ENCODE measurements around the gene ENO3. TPM values are rescaled to one million over a fixed set of nuclear protein-coding genes. Genes with fewer than 3 reads are reported as not detected.

ENO3 gene
- total RNA-seq, 2 experiments from 2014 or later, result 26.5 to 26.8 TPM

- intact Hi-C loops (cut with micrococcal nuclease), result loop anchor here (1.0 to 5.0 kb wide), 3 partner anchors 20 to 64 kb away; partner anchors contain the start of genes PFN1, RNF167 and SLC25A11
- CTCF ChIA-PET, result interaction anchor here (0.6 to 3.1 kb wide), 12 partner anchors 13 to 402 kb away, joined by 3 to 12 read pairs (median 4); partner anchors contain the start of genes CAMTA2, ENO3, RNF167 and SLC25A11
- peak; percentile 96 for DNase-seq
- H3K27me3 Mint-ChIP-seq, result no peaks in the 10 kb centered on the region
- peaks cover 3% of the 10 kb centered on the region for H3K9me3 Mint-ChIP-seq
- H3K27ac Mint-ChIP-seq, result no peak within 1 kb of the TSS
- POLR2A ChIA-PET, result interaction anchor here (0.6 to 10.7 kb wide), 9 partner anchors 13 to 264 kb away, joined by 3 to 346 read pairs (median 4); partner anchors contain the start of genes CAMTA2, ENO3, INCA1 and KIF1C
- peaks cover 37% of the 10 kb centered on the region for H3K4me1 Mint-ChIP-seq (ENCODE audit: low read depth)
- no peak within 1 kb of the TSS for H3K4me3 Mint-ChIP-seq
- peaks cover 29% of the 10 kb centered on the region for H3K36me3 Mint-ChIP-seq
Observed at GRCh38 chr17:4967539-4968485, 16.9 kb downstream of the ENO3 start, which contains the start of gene SPAG7. Gene SPAG7 (minus strand): TSS chr17:4967817. CDS start chr17:4967804, 13 bp downstream.

GRCh38 chr17:4968486-4969046, 17.6 kb downstream of the ENO3 start:
- peaks cover 37% of the 10 kb centered on the region for H3K4me1 Mint-ChIP-seq (ENCODE audit: low read depth)
- ChIA-PET POLR2A (interaction anchor here (0.7 to 10.7 kb wide), 8 partner anchors 12 to 110 kb away, joined by 3 to 346 read pairs (median 4); partner anchors contain the start of genes C17orf107, CAMTA2, CHRNE and ENO3), CTCF (interaction anchor here (0.6 to 3.1 kb wide), 8 partner anchors 12 to 94 kb away, joined by 3 to 21 read pairs (median 4); partner anchors contain the start of gene CAMTA2)
- no peak overlapping the region for H3K4me3 Mint-ChIP-seq
- H3K9me3 Mint-ChIP-seq, result peaks cover 3% of the 10 kb centered on the region
- H3K27me3 Mint-ChIP-seq, result no peaks in the 10 kb centered on the region
- intact Hi-C loops (cut with micrococcal nuclease), result loop anchor here (1.0 to 5.0 kb wide), 4 partner anchors 19 to 64 kb away; partner anchors contain the start of genes CAMTA2, INCA1 and KIF1C
- H3K36me3 Mint-ChIP-seq, result peaks cover 32% of the 10 kb centered on the region
- H3K27ac Mint-ChIP-seq, result no peak overlapping the region
- DNase-seq, result peak; percentile 58

- no peak overlapping the region for H3K27ac Mint-ChIP-seq
- no peak overlapping the region for H3K4me3 Mint-ChIP-seq
- no peak for DNase-seq
- peaks cover 34% of the 10 kb centered on the region for H3K36me3 Mint-ChIP-seq
- ChIA-PET POLR2A (interaction anchor here (0.7 to 10.7 kb wide), 11 partner anchors 11 to 179 kb away, joined by 3 to 346 read pairs (median 4); partner anchors contain the start of genes C17orf107, CAMTA2, CHRNE and ENO3), CTCF (interaction anchor here (0.9 to 3.1 kb wide), 7 partner anchors 11 to 93 kb away, joined by 3 to 21 read pairs (median 4); partner anchors contain the start of gene CAMTA2)
- peaks cover 3% of the 10 kb centered on the region for H3K9me3 Mint-ChIP-seq
- intact Hi-C loops (cut with micrococcal nuclease), result loop anchor here (1.0 to 5.0 kb wide), 4 partner anchors 18 to 63 kb away; partner anchors contain the start of genes CAMTA2, INCA1 and KIF1C
- H3K4me1 Mint-ChIP-seq (ENCODE audit: low read depth), result peaks cover 37% of the 10 kb centered on the region
- H3K27me3 Mint-ChIP-seq, result no peaks in the 10 kb centered on the region
Observed at GRCh38 chr17:4969047-4969550, 18.2 kb downstream of the ENO3 start.

GRCh38 chr17:4969551-4970173, 18.7 kb downstream of the ENO3 start:
- H3K36me3 Mint-ChIP-seq, result peaks cover 37% of the 10 kb centered on the region
- no peak overlapping the region for H3K4me3 Mint-ChIP-seq
- intact Hi-C loops (cut with micrococcal nuclease), result loop anchor here (1.0 to 5.0 kb wide), 4 partner anchors 18 to 63 kb away; partner anchors contain the start of genes CAMTA2, INCA1 and KIF1C
- ChIA-PET CTCF (interaction anchor here (0.7 to 3.1 kb wide), 9 partner anchors 9 to 179 kb away, joined by 3 to 21 read pairs (median 4); partner anchors contain the start of gene CAMTA2), POLR2A (interaction anchor here (0.7 to 10.7 kb wide), 10 partner anchors 11 to 180 kb away, joined by 3 to 346 read pairs (median 4); partner anchors contain the start of genes C17orf107, CAMTA2, CHRNE and ENO3)
- peak; percentile 73 for DNase-seq
- no peak overlapping the region for H3K27ac Mint-ChIP-seq
- peaks cover 3% of the 10 kb centered on the region for H3K9me3 Mint-ChIP-seq
- H3K4me1 Mint-ChIP-seq (ENCODE audit: low read depth), result peaks cover 37% of the 10 kb centered on the region
- H3K27me3 Mint-ChIP-seq, result no peaks in the 10 kb centered on the region

- Mint-ChIP-seq H3K4me3 (no peak overlapping the region), H3K4me1 (ENCODE audit: low read depth) (peaks cover 33% of the 10 kb centered on the region), H3K36me3 (peaks cover 34% of the 10 kb centered on the region), H3K27me3 (no peaks in the 10 kb centered on the region), H3K9me3 (peaks cover 3% of the 10 kb centered on the region), H3K27ac (no peak overlapping the region)
- DNase-seq, result no peak
- CTCF ChIA-PET, result interaction anchor here (0.7 to 3.1 kb wide), 8 partner anchors 8 to 180 kb away, joined by 3 to 21 read pairs (median 4); partner anchors contain the start of gene CAMTA2
- intact Hi-C loops (cut with micrococcal nuclease), result no loop called here
- POLR2A ChIA-PET, result interaction anchor here (1.0 to 10.7 kb wide), 7 partner anchors 10 to 109 kb away, joined by 3 to 346 read pairs (median 9); partner anchors contain the start of genes CAMTA2, ENO3, INCA1 and KIF1C
Observed at GRCh38 chr17:4970273-4970672, 19.4 kb downstream of the ENO3 start.

GRCh38 chr17:4971826-4972225, 20.9 kb downstream of the ENO3 start:
- Mint-ChIP-seq H3K4me3 (no peak overlapping the region), H3K27ac (no peak overlapping the region), H3K27me3 (no peaks in the 10 kb centered on the region), H3K9me3 (no peaks in the 10 kb centered on the region), H3K36me3 (peaks cover 31% of the 10 kb centered on the region), H3K4me1 (ENCODE audit: low read depth) (peaks cover 22% of the 10 kb centered on the region)
- DNase-seq, result no peak
- CTCF ChIA-PET, result interaction anchor here (0.9 to 2.9 kb wide), 2 partner anchors 8 to 11 kb away, joined by 3 to 21 read pairs; no protein-coding TSS in a partner anchor
- intact Hi-C loops (cut with micrococcal nuclease), result no loop called here
- POLR2A ChIA-PET, result interaction anchor here (10.7 kb wide), 1 partner anchor 24 kb away, joined by 346 read pairs; the partner anchor contains the start of genes ENO3, PFN1, RNF167 and SLC25A11

- Mint-ChIP-seq H3K27ac (no peak overlapping the region), H3K36me3 (peaks cover 34% of the 10 kb centered on the region)
Observed at GRCh38 chr17:4972322-4972721, 21.4 kb downstream of the ENO3 start.

GRCh38 chr17:4972752-4973151, 21.8 kb downstream of the ENO3 start:
- intact Hi-C loops (cut with micrococcal nuclease), result no loop called here
- DNase-seq, result no peak
- ChIA-PET POLR2A (no interaction called here), CTCF (interaction anchor here (1.2 kb wide), 1 partner anchor 34 kb away, joined by 3 read pairs; no protein-coding TSS in a partner anchor)
- no peak overlapping the region for H3K27ac Mint-ChIP-seq
- no peaks in the 10 kb centered on the region for H3K9me3 Mint-ChIP-seq
- no peaks in the 10 kb centered on the region for H3K27me3 Mint-ChIP-seq
- no peak overlapping the region for H3K4me3 Mint-ChIP-seq
- peaks cover 22% of the 10 kb centered on the region for H3K4me1 Mint-ChIP-seq (ENCODE audit: low read depth)
- peaks cover 38% of the 10 kb centered on the region for H3K36me3 Mint-ChIP-seq

More at GRCh38 chr17:4972322-4972721, 21.4 kb downstream of the ENO3 start:
- H3K9me3 Mint-ChIP-seq, result no peaks in the 10 kb centered on the region
- H3K27me3 Mint-ChIP-seq, result no peaks in the 10 kb centered on the region
- intact Hi-C loops (cut with micrococcal nuclease), result no loop called here
- DNase-seq, result no peak
- no peak overlapping the region for H3K4me3 Mint-ChIP-seq
- POLR2A ChIA-PET, result no interaction called here
- H3K4me1 Mint-ChIP-seq (ENCODE audit: low read depth), result peaks cover 22% of the 10 kb centered on the region
- CTCF ChIA-PET, result no interaction called here

- ChIA-PET POLR2A (no interaction called here), CTCF (interaction anchor here (1.2 kb wide), 1 partner anchor 33 kb away, joined by 3 read pairs; no protein-coding TSS in a partner anchor)
- peaks cover 22% of the 10 kb centered on the region for H3K4me1 Mint-ChIP-seq (ENCODE audit: low read depth)
- no peak overlapping the region for H3K4me3 Mint-ChIP-seq
- no peak overlapping the region for H3K27ac Mint-ChIP-seq
- no peak for DNase-seq
- no peaks in the 10 kb centered on the region for H3K27me3 Mint-ChIP-seq
- peaks cover 38% of the 10 kb centered on the region for H3K36me3 Mint-ChIP-seq
- no peaks in the 10 kb centered on the region for H3K9me3 Mint-ChIP-seq
- intact Hi-C loops (cut with micrococcal nuclease), result no loop called here
Observed at GRCh38 chr17:4973256-4974114, 22.6 kb downstream of the ENO3 start.

GRCh38 chr17:4974115-4974670, 23.3 kb downstream of the ENO3 start:
- ChIA-PET CTCF (interaction anchor here (0.9 to 1.5 kb wide), 5 partner anchors 12 to 89 kb away, joined by 3 to 5 read pairs (median 3); partner anchors contain the start of gene CAMTA2), POLR2A (no interaction called here)
- no peak for DNase-seq
- H3K4me3 Mint-ChIP-seq, result no peak overlapping the region
- H3K36me3 Mint-ChIP-seq, result peaks cover 38% of the 10 kb centered on the region
- no peaks in the 10 kb centered on the region for H3K9me3 Mint-ChIP-seq
- H3K27ac Mint-ChIP-seq, result no peak overlapping the region
- peaks cover 20% of the 10 kb centered on the region for H3K4me1 Mint-ChIP-seq (ENCODE audit: low read depth)
- no peaks in the 10 kb centered on the region for H3K27me3 Mint-ChIP-seq
- intact Hi-C loops (cut with micrococcal nuclease), result no loop called here
